ENCODE results near the gene PCID2. TPM values are rescaled to one million over a fixed set of nuclear protein-coding genes. Genes with fewer than 3 reads are reported as not detected.

Gene PCID2
- total and polyA plus RNA-seq, 5 donors from 2014 or later, result 46.8 to 95.4 (median 82.1) TPM

- H3K27ac ChIP-seq (ENCODE audit: insufficient read depth, low read length, poor library complexity, severe bottlenecking), result no peak overlapping the region
- H3K27me3 ChIP-seq (ENCODE audit: control insufficient read depth, insufficient read depth, low read length), result no peaks in the 10 kb centered on the region
- no peak for ATAC-seq (ENCODE audit: low read depth in 2 of 2)
- Mint-ChIP-seq H3K27ac (no peak overlapping the region), H3K4me3 (no peak overlapping the region), H3K27me3 (no peaks in the 10 kb centered on the region), H3K4me1 (peaks cover 0 to 13% (median 8%) of the 10 kb centered on the region in 4 donors), H3K9me3 (peaks cover 0 to 2% (median 0%) of the 10 kb centered on the region in 7 donors), H3K36me3 (peaks cover 52% of the 10 kb centered on the region)
- H3K36me3 ChIP-seq (ENCODE audit: control insufficient read depth, insufficient read depth, low read length), result peaks cover 79% of the 10 kb centered on the region
- no peak for DNase-seq
- no peak overlapping the region for H3K4me3 ChIP-seq (ENCODE audit: low read depth, low read length)
- H3K9me3 ChIP-seq (ENCODE audit: control insufficient read depth in 2 of 2, low read length in 2 of 2), result no peaks in the 10 kb centered on the region
- H3K4me1 ChIP-seq (ENCODE audit: control insufficient read depth, insufficient read depth, low read length, poor library complexity, severe bottlenecking), result no peaks in the 10 kb centered on the region
These were observed 18.5 kb upstream of the PCID2 start for GRCh38 chr13:113226873-113227450.

DNA sequence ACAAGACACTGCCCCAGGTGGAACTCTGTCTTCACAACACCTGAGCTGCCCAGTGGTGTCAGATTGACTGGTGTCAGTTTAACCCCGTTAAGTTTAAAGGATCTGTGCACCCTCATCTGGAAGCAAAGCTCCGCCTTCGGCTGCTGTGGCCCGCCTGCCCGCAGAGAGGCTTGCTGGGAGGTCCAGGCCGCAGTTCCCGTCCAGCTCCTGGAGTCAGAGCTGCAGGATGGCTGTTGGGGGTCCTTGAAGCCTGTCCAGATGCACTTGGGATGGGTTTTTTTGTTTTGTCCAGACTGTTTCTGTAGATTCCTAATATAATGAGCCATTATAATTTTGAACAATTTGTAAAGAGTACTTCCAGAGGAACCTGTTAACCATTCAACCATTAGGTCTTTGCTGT is 17.0 kb upstream of the PCID2 start:
- Mint-ChIP-seq H3K36me3 (peaks cover 53% of the 10 kb centered on the region), H3K4me1 (peaks cover 0 to 17% (median 14%) of the 10 kb centered on the region in 4 donors), H3K4me3 (no peak overlapping the region)

GRCh38 chr13:113224486-113224885 is 16.0 kb upstream of the PCID2 start:
- Histone ChIP-seq H3K27me3 (ENCODE audit: control insufficient read depth, insufficient read depth, low read length) (no peaks in the 10 kb centered on the region), H3K27ac (ENCODE audit: insufficient read depth, low read length, poor library complexity, severe bottlenecking) (no peak overlapping the region), H3K9me3 (ENCODE audit: control insufficient read depth in 2 of 2, low read length in 2 of 2) (no peaks in the 10 kb centered on the region), H3K4me3 (ENCODE audit: low read depth, low read length) (no peak overlapping the region), H3K36me3 (ENCODE audit: control insufficient read depth, insufficient read depth, low read length) (peaks cover 85% of the 10 kb centered on the region), H3K4me1 (ENCODE audit: control insufficient read depth, insufficient read depth, low read length, poor library complexity, severe bottlenecking) (no peaks in the 10 kb centered on the region)
- Mint-ChIP-seq H3K4me1 (peaks cover 0 to 19% (median 17%) of the 10 kb centered on the region in 4 donors), H3K4me3 (no peak overlapping the region), H3K9me3 (peaks cover 0 to 2% (median 0%) of the 10 kb centered on the region in 7 donors), H3K27ac (no peak overlapping the region), H3K36me3 (peaks cover 49% of the 10 kb centered on the region), H3K27me3 (no peaks in the 10 kb centered on the region)
- DNase-seq (no peak), ATAC-seq (ENCODE audit: low read depth in 2 of 2) (no peak)

More for the DNA sequence above, 17.0 kb upstream of the PCID2 start:
- Mint-ChIP-seq H3K9me3 (peaks cover 0 to 2% (median 0%) of the 10 kb centered on the region in 7 donors), H3K27me3 (no peaks in the 10 kb centered on the region), H3K27ac (no peak overlapping the region)
- ATAC-seq (ENCODE audit: low read depth in 2 of 2) (no peak), DNase-seq (no peak)
- Histone ChIP-seq H3K9me3 (ENCODE audit: control insufficient read depth in 2 of 2, low read length in 2 of 2) (no peaks in the 10 kb centered on the region), H3K4me1 (ENCODE audit: control insufficient read depth, insufficient read depth, low read length, poor library complexity, severe bottlenecking) (no peaks in the 10 kb centered on the region), H3K27me3 (ENCODE audit: control insufficient read depth, insufficient read depth, low read length) (no peaks in the 10 kb centered on the region), H3K4me3 (ENCODE audit: low read depth, low read length) (no peak overlapping the region), H3K36me3 (ENCODE audit: control insufficient read depth, insufficient read depth, low read length) (peaks cover 85% of the 10 kb centered on the region), H3K27ac (ENCODE audit: insufficient read depth, low read length, poor library complexity, severe bottlenecking) (no peak overlapping the region)

DNA sequence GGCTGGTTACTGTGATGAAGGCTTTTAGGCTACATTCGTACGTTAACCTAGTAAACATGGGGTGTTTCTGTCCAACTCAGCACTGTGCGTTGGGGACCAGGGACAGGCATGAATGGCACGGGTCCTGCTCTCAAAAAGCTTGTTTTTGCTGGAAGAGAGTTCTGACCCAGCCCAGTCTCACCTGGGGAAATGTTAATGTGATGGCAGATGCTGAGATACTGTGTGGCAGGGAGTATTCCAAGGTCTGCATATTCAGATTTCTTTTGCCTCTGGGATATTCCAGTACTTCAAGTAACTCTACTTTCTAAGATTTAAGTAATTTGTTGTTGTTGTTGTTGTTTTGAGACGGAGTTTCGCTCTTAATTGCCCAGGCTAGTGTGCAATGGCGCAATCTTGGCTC is 14.6 kb upstream of the PCID2 start:
- Mint-ChIP-seq H3K36me3 (peaks cover 43% of the 10 kb centered on the region), H3K4me1 (peaks cover 0 to 22% (median 19%) of the 10 kb centered on the region in 4 donors), H3K4me3 (no peak overlapping the region), H3K27me3 (no peaks in the 10 kb centered on the region), H3K9me3 (no peaks in the 10 kb centered on the region), H3K27ac (no peak overlapping the region)
- Histone ChIP-seq H3K4me3 (ENCODE audit: low read depth, low read length) (no peak overlapping the region), H3K4me1 (ENCODE audit: control insufficient read depth, insufficient read depth, low read length, poor library complexity, severe bottlenecking) (no peaks in the 10 kb centered on the region), H3K9me3 (ENCODE audit: control insufficient read depth in 2 of 2, low read length in 2 of 2) (no peaks in the 10 kb centered on the region), H3K27me3 (ENCODE audit: control insufficient read depth, insufficient read depth, low read length) (no peaks in the 10 kb centered on the region), H3K36me3 (ENCODE audit: control insufficient read depth, insufficient read depth, low read length) (peaks cover 88% of the 10 kb centered on the region), H3K27ac (ENCODE audit: insufficient read depth, low read length, poor library complexity, severe bottlenecking) (no peak overlapping the region)
- no peak for DNase-seq
- ATAC-seq (ENCODE audit: low read depth in 2 of 2), result no peak

DNA sequence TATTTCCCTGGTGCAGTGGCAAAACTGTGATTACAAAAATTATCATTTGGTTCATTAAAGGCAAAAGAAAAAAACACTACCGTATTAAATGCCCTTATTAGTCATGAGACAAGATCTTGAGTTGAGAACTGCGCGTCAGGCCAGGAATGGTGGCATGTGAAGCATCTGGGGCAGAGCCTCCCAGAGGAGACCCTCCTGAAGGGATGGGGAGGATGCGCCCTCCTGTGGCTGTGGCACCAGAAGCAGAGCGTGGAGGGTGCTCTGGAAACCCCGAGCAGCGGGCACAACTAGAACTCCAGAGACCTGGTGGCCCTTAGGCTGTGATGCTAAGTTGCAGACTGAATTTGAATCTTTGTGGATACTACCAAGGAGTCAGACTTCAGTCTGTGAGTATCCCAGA is 12.4 kb upstream of the PCID2 start:
- no peak overlapping the region for H3K4me3 ChIP-seq (ENCODE audit: low read depth, low read length)
- peaks cover 70% of the 10 kb centered on the region for H3K36me3 ChIP-seq (ENCODE audit: control insufficient read depth, insufficient read depth, low read length)
- Mint-ChIP-seq H3K9me3 (no peaks in the 10 kb centered on the region), H3K4me3 (no peak overlapping the region), H3K4me1 (peaks cover 0 to 25% (median 21%) of the 10 kb centered on the region in 4 donors), H3K27ac (no peak overlapping the region), H3K36me3 (peaks cover 36% of the 10 kb centered on the region), H3K27me3 (no peaks in the 10 kb centered on the region)
- DNase-seq (no peak), ATAC-seq (ENCODE audit: low read depth in 2 of 2) (peak in 1 of 2 donors; percentile 42)
- peaks cover 3% of the 10 kb centered on the region for H3K4me1 ChIP-seq (ENCODE audit: control insufficient read depth, insufficient read depth, low read length, poor library complexity, severe bottlenecking)
- H3K27me3 ChIP-seq (ENCODE audit: control insufficient read depth, insufficient read depth, low read length), result no peaks in the 10 kb centered on the region
- no peak overlapping the region for H3K27ac ChIP-seq (ENCODE audit: insufficient read depth, low read length, poor library complexity, severe bottlenecking)
- H3K9me3 ChIP-seq (ENCODE audit: control insufficient read depth in 2 of 2, low read length in 2 of 2), result no peaks in the 10 kb centered on the region

GRCh38 chr13:113220141-113220598 is 11.7 kb upstream of the PCID2 start:
- Histone ChIP-seq H3K36me3 (ENCODE audit: control insufficient read depth, insufficient read depth, low read length) (peaks cover 63% of the 10 kb centered on the region), H3K27me3 (ENCODE audit: control insufficient read depth, insufficient read depth, low read length) (no peaks in the 10 kb centered on the region), H3K4me1 (ENCODE audit: control insufficient read depth, insufficient read depth, low read length, poor library complexity, severe bottlenecking) (peaks cover 9% of the 10 kb centered on the region), H3K9me3 (ENCODE audit: control insufficient read depth in 2 of 2, low read length in 2 of 2) (no peaks in the 10 kb centered on the region), H3K27ac (ENCODE audit: insufficient read depth, low read length, poor library complexity, severe bottlenecking) (no peak overlapping the region), H3K4me3 (ENCODE audit: low read depth, low read length) (no peak overlapping the region)
- H3K4me3 Mint-ChIP-seq, result no peak overlapping the region
- H3K27me3 Mint-ChIP-seq, result no peaks in the 10 kb centered on the region
- peaks cover 36% of the 10 kb centered on the region for H3K36me3 Mint-ChIP-seq
- no peaks in the 10 kb centered on the region for H3K9me3 Mint-ChIP-seq
- peaks cover 0 to 25% (median 21%) of the 10 kb centered on the region in 4 donors for H3K4me1 Mint-ChIP-seq
- DNase-seq, result no peak
- peak overlapping the region in 2 of 3 donors; percentile 36 to 84 for H3K27ac Mint-ChIP-seq
- no peak for ATAC-seq (ENCODE audit: low read depth in 2 of 2)

GRCh38 chr13:113219256-113219940 is 10.9 kb upstream of the PCID2 start:
- ATAC-seq (ENCODE audit: low read depth in 2 of 2) (no peak), DNase-seq (no peak)
- Mint-ChIP-seq H3K9me3 (no peaks in the 10 kb centered on the region), H3K27ac (no peak overlapping the region), H3K4me3 (no peak overlapping the region), H3K27me3 (no peaks in the 10 kb centered on the region), H3K4me1 (peaks cover 0 to 25% (median 17%) of the 10 kb centered on the region in 4 donors), H3K36me3 (peaks cover 29% of the 10 kb centered on the region)
- Histone ChIP-seq H3K36me3 (ENCODE audit: control insufficient read depth, insufficient read depth, low read length) (peaks cover 56% of the 10 kb centered on the region), H3K9me3 (ENCODE audit: control insufficient read depth in 2 of 2, low read length in 2 of 2) (no peaks in the 10 kb centered on the region), H3K4me3 (ENCODE audit: low read depth, low read length) (no peak overlapping the region), H3K4me1 (ENCODE audit: control insufficient read depth, insufficient read depth, low read length, poor library complexity, severe bottlenecking) (peaks cover 12% of the 10 kb centered on the region), H3K27me3 (ENCODE audit: control insufficient read depth, insufficient read depth, low read length) (no peaks in the 10 kb centered on the region), H3K27ac (ENCODE audit: insufficient read depth, low read length, poor library complexity, severe bottlenecking) (no peak overlapping the region)
